Lower leg skin (tissue), 4 donors: ENCODE data around the gene MRPL33. TPM values are rescaled to one million over a fixed set of nuclear protein-coding genes. Genes with fewer than 3 reads are reported as not detected.

Experiments used
- DNase-seq, 2 donors: peaks; one replicate each; pipeline ENCODE4 v3.0.0-alpha.2; 2019; ENCODE audit warnings: low spot score in 2 of 2
- H3K4me3 ChIP-seq: fragments of 200-600 bp; sonication (generic); 2 replicates; pipeline ENCODE4 v1.5.1; 2017; ENCODE audit warnings: mild to moderate bottlenecking, low read depth; ENCODE audit not compliant: poor library complexity, severe bottlenecking
- POLR2A ChIP-seq, 2 donors: fragments of 450-650 bp; IDR thresholded peaks; one replicate each; pipeline ENCODE4 v1.6.1; 2016 to 2017; ENCODE audit warnings: antibody characterized with exemption in 2 of 2, mild to moderate bottlenecking in 1 of 2, moderate library complexity in 1 of 2
- WGBS, 2 donors: methylation state at CpG; one replicate each; pipeline ENCODE4 v1.1.5; 2018; 5-methylcytosine and 5-hydroxymethylcytosine counted together
- intact Hi-C: fragments of 100-400 bp; cut with DNase I; formaldehyde crosslinking; loops from one replicate; pipeline ENCODE4 v1.15.0; 2023; ENCODE audit warnings: low total_unique reads
- total RNA-seq, 4 donors: library from RNA; depleted of rRNA; stranded (reverse); fragments of >200 nt; gene quantifications; one replicate each; pipeline ENCODE4 v1.1.0, GENCODE V29; 2016
- TF ChIP-seq, protein P1 (sequence below), 3 donors: fragments of 450-650 bp; IDR thresholded peaks; one replicate each; pipeline ENCODE4 v1.5.1; 2016; ENCODE audit warnings: antibody characterized with exemption in 3 of 3, mild to moderate bottlenecking in 3 of 3, moderate library complexity in 2 of 3

Gene MRPL33
- total RNA-seq, 4 donors from 2014 or later = 43.3 to 64.9 (median 54.5) TPM

DNA sequence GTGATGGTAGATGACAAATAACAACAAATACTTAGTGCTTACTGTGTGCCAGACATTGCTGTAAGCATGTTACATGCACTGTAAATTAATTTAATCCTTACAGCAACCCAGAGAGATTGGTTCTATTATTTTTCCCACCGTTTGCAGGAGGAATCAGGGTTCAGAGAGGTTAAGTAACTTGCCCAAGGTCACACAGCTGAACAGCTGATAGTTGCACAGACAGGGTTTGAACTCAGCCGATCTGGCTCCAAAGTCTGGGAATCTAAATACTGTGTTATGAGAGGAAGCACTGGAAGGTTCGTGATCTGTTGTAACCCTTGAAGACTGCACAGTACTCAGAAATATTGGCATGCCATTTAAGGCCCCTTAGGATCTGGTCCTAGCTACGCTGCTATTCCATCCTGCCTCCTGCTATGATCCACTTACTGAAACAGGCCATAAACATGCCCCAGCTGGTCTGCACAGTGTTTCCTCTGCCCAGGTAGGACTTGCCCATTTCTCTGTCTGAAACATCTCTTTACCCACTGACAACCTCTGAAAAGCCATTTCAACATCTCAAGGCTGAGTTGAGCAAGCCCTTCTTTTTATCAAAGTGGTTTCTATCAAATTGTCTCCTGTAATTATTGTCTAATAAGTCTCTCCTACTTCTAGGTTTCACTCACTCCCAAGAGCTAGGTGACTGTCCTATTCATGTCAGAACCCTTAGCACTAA, 40.4 kb upstream of the MRPL33 start:
- no peak overlapping the region for H3K4me3 ChIP-seq
- peak in 1 of 2 donors; percentile 62 for DNase-seq
- intact Hi-C loops = no loop called here
- TF ChIP-seq, protein P1, sequence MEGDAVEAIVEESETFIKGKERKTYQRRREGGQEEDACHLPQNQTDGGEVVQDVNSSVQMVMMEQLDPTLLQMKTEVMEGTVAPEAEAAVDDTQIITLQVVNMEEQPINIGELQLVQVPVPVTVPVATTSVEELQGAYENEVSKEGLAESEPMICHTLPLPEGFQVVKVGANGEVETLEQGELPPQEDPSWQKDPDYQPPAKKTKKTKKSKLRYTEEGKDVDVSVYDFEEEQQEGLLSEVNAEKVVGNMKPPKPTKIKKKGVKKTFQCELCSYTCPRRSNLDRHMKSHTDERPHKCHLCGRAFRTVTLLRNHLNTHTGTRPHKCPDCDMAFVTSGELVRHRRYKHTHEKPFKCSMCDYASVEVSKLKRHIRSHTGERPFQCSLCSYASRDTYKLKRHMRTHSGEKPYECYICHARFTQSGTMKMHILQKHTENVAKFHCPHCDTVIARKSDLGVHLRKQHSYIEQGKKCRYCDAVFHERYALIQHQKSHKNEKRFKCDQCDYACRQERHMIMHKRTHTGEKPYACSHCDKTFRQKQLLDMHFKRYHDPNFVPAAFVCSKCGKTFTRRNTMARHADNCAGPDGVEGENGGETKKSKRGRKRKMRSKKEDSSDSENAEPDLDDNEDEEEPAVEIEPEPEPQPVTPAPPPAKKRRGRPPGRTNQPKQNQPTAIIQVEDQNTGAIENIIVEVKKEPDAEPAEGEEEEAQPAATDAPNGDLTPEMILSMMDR (IDR thresholded peaks at IDR 0.05) = no peak
- TF ChIP-seq POLR2A (IDR thresholded peaks at IDR 0.05) = no peak
- WGBS, 2 donors = 41 to 60% methylated on average over 4 of the region's 4 CpGs

DNA sequence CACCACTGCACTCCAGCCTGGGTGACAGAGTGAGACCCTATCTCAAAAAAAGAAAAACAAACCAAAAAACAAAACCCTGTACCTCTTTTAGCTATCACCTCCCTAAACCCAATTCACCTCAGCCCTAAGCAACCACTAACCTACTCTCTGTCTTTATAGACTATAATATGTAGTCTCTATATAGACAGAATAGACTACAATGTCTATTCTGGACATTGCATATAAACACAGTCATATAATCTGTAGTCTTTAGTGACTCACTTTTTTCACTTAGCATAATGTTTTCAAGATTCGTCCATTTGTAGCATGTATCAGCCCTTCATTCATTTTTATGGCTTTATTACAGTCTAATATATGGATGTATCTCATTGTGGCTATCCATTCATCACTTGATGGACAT, 37.2 kb upstream of the MRPL33 start:
- intact Hi-C loops = no loop called here
- H3K4me3 ChIP-seq = no peak overlapping the region
- TF ChIP-seq, protein P1 (IDR thresholded peaks at IDR 0.05) = no peak
- TF ChIP-seq POLR2A (IDR thresholded peaks at IDR 0.05) = no peak
- DNase-seq = no peak
- WGBS, 2 donors = 70 to 91% methylated on average over 1 of the region's 1 CpG

DNA sequence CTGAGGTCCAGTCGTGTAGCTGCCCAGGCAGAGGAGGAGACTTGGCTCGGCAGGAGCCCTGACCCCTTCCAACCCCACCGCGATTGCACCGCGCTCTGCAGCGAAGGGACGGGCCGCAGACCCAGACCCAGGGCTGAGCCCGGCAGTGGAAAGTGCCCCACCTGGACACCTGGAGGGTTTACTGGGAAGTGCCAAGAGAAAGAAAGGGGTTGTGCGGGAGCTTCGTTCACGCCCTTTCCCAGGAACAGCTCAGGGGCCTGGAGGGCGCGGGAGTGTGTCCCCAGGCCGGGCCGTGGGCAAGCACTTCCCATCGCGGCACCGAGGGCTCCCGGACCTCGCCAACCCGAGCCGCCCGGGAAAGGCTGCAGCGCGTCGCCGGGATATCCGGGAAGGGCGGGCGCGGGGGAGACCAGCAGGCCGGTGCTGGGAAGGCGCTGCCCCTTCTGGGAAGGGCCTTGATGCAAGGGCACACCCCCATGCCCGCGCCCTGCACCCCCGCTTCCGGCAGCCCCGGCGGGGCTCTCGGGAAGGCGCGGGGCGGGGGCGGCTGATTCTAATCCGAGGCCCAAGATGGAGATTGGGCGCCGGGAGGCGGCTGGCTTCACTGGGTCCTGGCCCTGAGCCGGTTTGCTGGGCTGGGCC, 36.1 kb upstream of the MRPL33 start:
- DNase-seq = peak; percentile 56 to 95
- no peak for TF ChIP-seq POLR2A (IDR thresholded peaks at IDR 0.05)
- intact Hi-C loops = no loop called here
- WGBS, 2 donors = 0 to 1% methylated on average over 3 to 18 of the region's 51 CpGs
- peak overlapping the region; percentile 23 for H3K4me3 ChIP-seq

DNA sequence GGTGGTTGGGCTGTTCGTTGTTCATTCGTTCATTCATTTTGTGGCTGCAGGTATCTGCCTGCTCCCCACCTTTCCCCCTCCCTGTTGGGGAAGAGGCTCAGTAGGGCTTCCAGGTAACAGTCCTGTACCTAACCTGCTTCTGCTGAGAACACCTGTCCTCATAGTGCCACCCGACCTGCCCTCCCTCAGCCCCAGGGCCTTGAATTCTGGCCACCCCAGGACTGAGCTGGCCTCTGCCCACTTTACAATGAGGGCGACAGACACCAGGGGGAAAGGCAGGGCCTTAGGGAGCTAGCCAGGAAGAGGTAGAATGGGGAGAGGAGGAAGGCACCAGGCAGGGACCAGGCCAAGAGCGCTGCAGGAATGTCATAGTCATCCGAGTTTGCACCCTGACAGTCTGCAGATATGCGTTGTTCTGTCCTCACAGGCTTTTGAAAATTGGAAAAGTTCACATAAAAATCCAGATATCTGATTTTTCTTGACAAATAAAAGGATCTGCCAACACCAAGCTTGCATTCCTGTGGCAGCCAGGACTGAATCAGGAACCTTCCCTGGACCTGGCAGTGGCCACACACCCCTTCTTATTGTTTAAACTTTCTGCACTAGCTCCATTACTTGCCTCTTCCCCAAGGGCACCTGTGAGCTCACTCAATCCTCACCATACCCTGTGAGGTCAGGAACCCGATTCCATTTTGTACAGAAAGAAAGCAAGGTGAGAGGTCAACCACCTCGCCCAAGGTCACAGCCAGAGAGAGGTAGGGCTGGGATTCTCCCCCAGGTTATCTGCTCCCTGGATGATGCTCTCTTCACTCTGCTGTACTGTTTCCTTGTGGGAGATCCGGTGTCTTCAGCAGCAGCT, 35.3 kb upstream of the MRPL33 start:
- no peak overlapping the region for H3K4me3 ChIP-seq
- intact Hi-C loops = no loop called here
- DNase-seq = peak in 1 of 2 donors; percentile 81
- TF ChIP-seq, protein P1 (IDR thresholded peaks at IDR 0.05) = no peak
- TF ChIP-seq POLR2A (IDR thresholded peaks at IDR 0.05) = no peak
- WGBS, 2 donors = 73 to 74% methylated on average over 10 of the region's 10 CpGs

DNA sequence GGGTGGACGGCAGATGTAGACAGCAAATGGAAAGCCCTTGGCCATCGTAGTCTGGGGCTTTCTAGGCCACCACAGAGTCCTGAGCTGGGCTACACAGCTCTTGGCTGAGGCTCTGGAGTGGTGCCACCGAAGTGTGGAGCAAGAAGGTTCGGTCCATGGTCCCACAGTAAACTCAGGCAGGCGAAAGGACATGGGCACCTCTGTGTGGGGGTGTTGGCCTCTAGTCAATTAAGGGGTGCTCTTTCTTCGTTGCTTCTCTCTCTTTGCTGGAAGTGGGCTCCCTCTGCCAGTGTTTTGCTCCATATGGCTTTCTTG, 34.7 kb upstream of the MRPL33 start:
- DNase-seq = no peak
- WGBS, 2 donors = 96 to 97% methylated on average over 6 of the region's 6 CpGs
- H3K4me3 ChIP-seq = no peak overlapping the region
- TF ChIP-seq, protein P1 (IDR thresholded peaks at IDR 0.05) = no peak
- TF ChIP-seq POLR2A (IDR thresholded peaks at IDR 0.05) = no peak
- intact Hi-C loops = no loop called here
